Measurements from ENCODE around the gene BICC1. TPM values are rescaled to one million over a fixed set of nuclear protein-coding genes. Genes with fewer than 3 reads are reported as not detected.

The BICC1 gene
- total RNA-seq, 1 donor from 2014 or later = 1.1 TPM

DNA sequence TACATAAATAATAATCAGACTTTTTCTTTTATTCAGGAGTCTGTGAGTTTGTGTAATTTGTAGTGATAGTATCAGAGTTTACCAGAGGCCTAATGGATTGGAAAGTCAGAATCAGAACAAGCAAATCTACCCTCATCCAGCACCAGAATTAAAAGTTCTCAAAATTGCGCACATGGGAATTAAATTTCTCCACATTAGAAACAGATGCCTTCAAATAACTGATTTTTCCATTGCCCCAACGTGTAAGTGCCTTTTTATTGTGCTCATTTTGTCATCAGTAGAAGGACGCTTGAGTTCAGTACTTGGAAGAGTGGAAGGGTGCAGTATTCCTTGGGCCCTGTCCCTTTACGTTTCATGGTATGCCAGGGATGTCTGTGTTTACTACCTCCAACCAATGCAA, 32.8 kb downstream of the BICC1 start:
- Mint-ChIP-seq H3K4me1 (ENCODE audit: unreplicated experiment) (no peaks in the 10 kb centered on the region), H3K27ac (ENCODE audit: unreplicated experiment) (no peak overlapping the region), H3K36me3 (ENCODE audit: low read depth, unreplicated experiment) (no peaks in the 10 kb centered on the region), H3K4me3 (ENCODE audit: unreplicated experiment) (no peak overlapping the region), H3K27me3 (ENCODE audit: unreplicated experiment) (no peaks in the 10 kb centered on the region), H3K9me3 (ENCODE audit: unreplicated experiment) (no peaks in the 10 kb centered on the region)
- DNase-seq (ENCODE audit: low spot score) = no peak
- TF ChIP-seq CTCF (IDR thresholded peaks at IDR 0.05; ENCODE audit: unreplicated experiment) = no peak

- no peaks in the 10 kb centered on the region for H3K9me3 Mint-ChIP-seq (ENCODE audit: unreplicated experiment)
- H3K27me3 Mint-ChIP-seq (ENCODE audit: unreplicated experiment) = no peaks in the 10 kb centered on the region
- H3K36me3 Mint-ChIP-seq (ENCODE audit: low read depth, unreplicated experiment) = no peaks in the 10 kb centered on the region
- no peaks in the 10 kb centered on the region for H3K4me1 Mint-ChIP-seq (ENCODE audit: unreplicated experiment)
- H3K27ac Mint-ChIP-seq (ENCODE audit: unreplicated experiment) = no peak overlapping the region
- no peak for TF ChIP-seq CTCF (IDR thresholded peaks at IDR 0.05; ENCODE audit: unreplicated experiment)
- H3K4me3 Mint-ChIP-seq (ENCODE audit: unreplicated experiment) = no peak overlapping the region
- DNase-seq (ENCODE audit: low spot score) = no peak
Measured at GRCh38 chr10:58546137-58546536, 33.5 kb downstream of the BICC1 start.

DNA sequence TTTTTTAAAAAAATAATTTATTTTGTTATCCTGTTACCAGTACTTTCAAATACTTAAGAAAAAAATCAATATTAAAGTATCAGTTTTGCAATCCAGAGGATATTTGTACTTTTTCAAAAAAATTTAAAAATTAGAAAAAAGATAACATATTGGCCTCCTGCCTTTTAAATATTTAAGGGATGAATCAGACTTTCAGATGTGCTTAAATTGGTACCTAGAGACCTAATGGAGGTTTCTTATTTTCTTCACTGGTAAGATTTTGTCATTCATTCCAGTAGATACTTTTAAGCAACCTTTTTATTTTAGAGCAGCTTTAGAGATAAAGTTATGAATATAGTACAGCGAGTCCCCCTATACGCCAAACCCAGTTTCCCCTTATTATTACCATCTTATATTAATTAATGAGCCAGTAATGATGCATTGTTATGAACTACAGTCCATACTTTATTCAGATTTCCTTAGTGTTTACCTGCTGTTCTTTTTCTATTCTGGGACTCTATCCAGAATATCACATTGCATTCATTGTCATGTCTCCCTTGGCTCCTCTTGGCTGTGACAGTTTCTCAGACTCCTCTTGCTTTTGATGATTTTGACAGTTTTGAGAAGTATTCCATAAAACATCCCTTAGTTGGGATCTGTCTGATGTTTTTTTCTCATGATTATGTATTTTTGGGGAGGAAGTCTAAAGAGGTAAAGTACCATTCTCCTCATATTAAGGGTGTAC, 34.2 kb downstream of the BICC1 start:
- Mint-ChIP-seq H3K4me3 (ENCODE audit: unreplicated experiment) (no peak overlapping the region), H3K27ac (ENCODE audit: unreplicated experiment) (no peak overlapping the region), H3K27me3 (ENCODE audit: unreplicated experiment) (no peaks in the 10 kb centered on the region), H3K36me3 (ENCODE audit: low read depth, unreplicated experiment) (no peaks in the 10 kb centered on the region), H3K9me3 (ENCODE audit: unreplicated experiment) (no peaks in the 10 kb centered on the region), H3K4me1 (ENCODE audit: unreplicated experiment) (no peaks in the 10 kb centered on the region)
- no peak for TF ChIP-seq CTCF (IDR thresholded peaks at IDR 0.05; ENCODE audit: unreplicated experiment)
- no peak for DNase-seq (ENCODE audit: low spot score)

DNA sequence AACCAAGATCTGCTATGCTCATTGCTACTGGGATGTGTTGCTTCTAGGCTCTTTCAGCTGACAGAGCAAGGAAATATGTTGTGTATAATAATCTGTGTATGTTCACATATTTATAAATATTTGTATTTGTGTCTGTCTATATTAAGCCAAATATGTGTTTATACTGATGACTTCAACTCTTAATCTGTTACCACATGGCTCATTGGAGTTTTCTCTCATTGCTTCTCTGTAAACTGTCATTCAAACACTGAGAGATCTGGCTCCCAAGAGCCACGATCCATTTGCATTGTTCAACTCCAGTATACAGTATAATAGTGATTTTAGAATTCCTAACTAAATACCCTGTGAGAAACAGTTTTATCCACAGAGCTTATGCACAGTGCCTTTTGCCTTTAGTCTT, 35.3 kb downstream of the BICC1 start:
- Mint-ChIP-seq H3K27me3 (ENCODE audit: unreplicated experiment) (no peaks in the 10 kb centered on the region), H3K4me1 (ENCODE audit: unreplicated experiment) (no peaks in the 10 kb centered on the region), H3K9me3 (ENCODE audit: unreplicated experiment) (no peaks in the 10 kb centered on the region), H3K36me3 (ENCODE audit: low read depth, unreplicated experiment) (no peaks in the 10 kb centered on the region), H3K27ac (ENCODE audit: unreplicated experiment) (no peak overlapping the region), H3K4me3 (ENCODE audit: unreplicated experiment) (no peak overlapping the region)
- DNase-seq (ENCODE audit: low spot score) = no peak
- TF ChIP-seq CTCF (IDR thresholded peaks at IDR 0.05; ENCODE audit: unreplicated experiment) = no peak

DNA sequence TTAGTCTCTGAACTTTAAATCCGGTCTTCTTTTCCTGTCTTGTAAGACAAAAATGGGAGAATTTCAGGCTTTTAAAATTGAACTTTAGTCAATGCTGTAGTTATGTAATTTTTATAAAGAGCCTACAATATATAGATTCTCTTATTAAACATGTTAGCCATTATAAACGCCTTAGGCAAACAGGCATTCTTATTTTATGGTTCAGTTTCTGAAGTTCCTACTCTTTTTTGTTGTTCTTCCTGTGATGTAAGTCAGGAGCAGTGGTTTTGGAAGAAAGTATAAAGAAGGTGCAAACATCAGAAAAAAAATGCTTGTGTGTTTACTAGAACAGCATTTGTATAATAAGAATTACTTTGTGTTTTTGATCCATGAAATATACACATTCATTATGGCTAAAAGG, 41.6 kb downstream of the BICC1 start:
- DNase-seq (ENCODE audit: low spot score) = no peak
- H3K9me3 Mint-ChIP-seq (ENCODE audit: unreplicated experiment) = no peaks in the 10 kb centered on the region
- H3K27ac Mint-ChIP-seq (ENCODE audit: unreplicated experiment) = no peak overlapping the region
- H3K27me3 Mint-ChIP-seq (ENCODE audit: unreplicated experiment) = no peaks in the 10 kb centered on the region
- no peaks in the 10 kb centered on the region for H3K36me3 Mint-ChIP-seq (ENCODE audit: low read depth, unreplicated experiment)
- no peaks in the 10 kb centered on the region for H3K4me1 Mint-ChIP-seq (ENCODE audit: unreplicated experiment)
- no peak for TF ChIP-seq CTCF (IDR thresholded peaks at IDR 0.05; ENCODE audit: unreplicated experiment)
- no peak overlapping the region for H3K4me3 Mint-ChIP-seq (ENCODE audit: unreplicated experiment)
